ENCODE results near the gene MBOAT2.

- TF ChIP-seq POLR2A (IDR thresholded peaks at IDR 0.05): no peak
- no peak for TF ChIP-seq CTCF (IDR thresholded peaks at IDR 0.05)
Measured at GRCh38 chr2:8850845-8851487, 152.5 kb downstream of the MBOAT2 start.
